ENCODE data around the gene SUCLG1.

DNA sequence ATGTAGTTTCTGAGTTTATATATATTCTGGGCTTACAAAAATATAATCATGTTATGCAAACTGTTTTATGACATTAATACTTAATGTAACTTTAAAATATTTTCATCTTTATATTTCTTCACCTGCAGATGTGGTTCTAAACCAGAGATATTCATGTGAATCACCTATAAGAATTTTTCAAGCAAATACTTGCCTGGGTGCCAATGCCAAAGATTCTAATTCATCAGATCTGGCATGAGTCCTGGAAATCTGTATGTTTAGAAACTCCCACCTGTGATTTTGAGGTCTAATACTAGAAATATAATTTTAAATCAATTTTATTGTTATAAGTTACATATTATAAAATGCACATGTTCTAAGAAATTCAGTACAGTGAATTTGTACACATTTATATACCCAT is 37.3 kb upstream of the SUCLG1 start:
- TF ChIP-seq EZH2 (IDR thresholded peaks at IDR 0.05) (no peak), FOXP2 (optimal IDR thresholded peaks at IDR 0.05; ENCODE audit: control extremely low read depth, extremely low read length, insufficient read depth) (no peak), POLR2AphosphoS5 (IDR thresholded peaks at IDR 0.05; ENCODE audit: borderline replicate concordance, low read depth, low read length) (no peak)

All from SK-N-MC (cell line).